ENCODE data around the gene ETV5.

Gene ETV5

GRCh38 chr3:185999221-185999620 lies 109.7 kb downstream of the ETV5 start:
- POLR2A ChIA-PET: no interaction called here
- Histone ChIP-seq H3K4me3 (ENCODE audit: low read depth, low read length) (no peak overlapping the region), H3K36me3 (ENCODE audit: control insufficient read depth in 2 of 2, insufficient read depth in 1 of 2, low read length in 2 of 2) (no peaks in the 10 kb centered on the region), H3K9me3 (ENCODE audit: control insufficient read depth, insufficient read depth, low read depth, low read length) (no peaks in the 10 kb centered on the region), H3K27ac (ENCODE audit: extremely low read depth, low read depth, low read length) (no peak overlapping the region), H3K4me1 (ENCODE audit: control insufficient read depth, insufficient read depth, low read length) (no peaks in the 10 kb centered on the region)
- CTCF ChIA-PET: no interaction called here
- TF ChIP-seq INSM2 (tag by site-specific recombination; IDR thresholded peaks at IDR 0.05) (no peak), ZNF530 (tag by site-specific recombination; IDR thresholded peaks at IDR 0.05; ENCODE audit: low read depth) (no peak), ZNF433 (tag by site-specific recombination; IDR thresholded peaks at IDR 0.05; ENCODE audit: low read depth) (no peak), YY1 (tag by site-specific recombination; IDR thresholded peaks at IDR 0.05) (no peak), PBX3 (CRISPR knock-in tag; IDR thresholded peaks at IDR 0.05) (no peak), PRDM2 (tag by site-specific recombination; IDR thresholded peaks at IDR 0.05; ENCODE audit: borderline replicate concordance) (no peak), ZBTB21 (tag by site-specific recombination; IDR thresholded peaks at IDR 0.05) (no peak), PRDM6 (tag by site-specific recombination; IDR thresholded peaks at IDR 0.05) (no peak), KLF10 (tag by site-specific recombination; IDR thresholded peaks at IDR 0.05) (no peak), ZNF830 (tag by site-specific recombination; IDR thresholded peaks at IDR 0.05; ENCODE audit: low read depth) (no peak), ZFP41 (tag by site-specific recombination; IDR thresholded peaks at IDR 0.05; ENCODE audit: borderline replicate concordance) (no peak), ZNF843 (tag by site-specific recombination; IDR thresholded peaks at IDR 0.05) (no peak), KLF17 (tag by site-specific recombination; IDR thresholded peaks at IDR 0.05) (no peak), ZNF513 (tag by site-specific recombination; IDR thresholded peaks at IDR 0.05) (no peak)
